H7 (cell line): ENCODE measurements around the gene LPAR1. TPM values are rescaled to one million over a fixed set of nuclear protein-coding genes. Genes with fewer than 3 reads are reported as not detected.

Experiments
- DNase-seq: peaks from one replicate; pipeline ENCODE4 v3.0.0; 2012
- H3K27me3 ChIP-seq: 2 replicates; pipeline ENCODE4 v1.6.0; 2011; ENCODE audit warnings: mild to moderate bottlenecking, low read length; ENCODE audit not compliant: control insufficient read depth, insufficient read depth
- H3K36me3 ChIP-seq: replicated peaks from 2 replicates; pipeline ENCODE4 v1.5.1; 2011; ENCODE audit warnings: low read length; ENCODE audit not compliant: control insufficient read depth, insufficient read depth
- H3K4me3 ChIP-seq: 2 replicates; pipeline ENCODE4 v1.5.1; 2011; ENCODE audit warnings: low read depth, mild to moderate bottlenecking, control low read depth, low read length, moderate library complexity; ENCODE audit not compliant: insufficient read depth
- total RNA-seq: library from RNA; depleted of rRNA; stranded (reverse); fragments of >200 nt; shearing (Covaris generic); gene quantifications from 2 replicates; pipeline ENCODE4 v1.2.3, GENCODE V29; 2014

The LPAR1 gene
- total RNA-seq, 1 experiment from 2014 or later: 7.1 TPM

GRCh38 chr9:110969971-110970386, 68.3 kb downstream of the LPAR1 start:
- no peak overlapping the region for H3K4me3 ChIP-seq
- no peaks in the 10 kb centered on the region for H3K27me3 ChIP-seq
- H3K36me3 ChIP-seq: no peaks in the 10 kb centered on the region
- DNase-seq: no peak

- Histone ChIP-seq H3K36me3 (no peaks in the 10 kb centered on the region), H3K4me3 (no peak overlapping the region), H3K27me3 (no peaks in the 10 kb centered on the region)
- DNase-seq: no peak
Measured at GRCh38 chr9:110968096-110968495, 70.2 kb downstream of the LPAR1 start.

GRCh38 chr9:110967196-110967595, 71.1 kb downstream of the LPAR1 start:
- Histone ChIP-seq H3K4me3 (no peak overlapping the region), H3K27me3 (no peaks in the 10 kb centered on the region), H3K36me3 (no peaks in the 10 kb centered on the region)
- no peak for DNase-seq

- Histone ChIP-seq H3K27me3 (no peaks in the 10 kb centered on the region), H3K36me3 (no peaks in the 10 kb centered on the region), H3K4me3 (no peak overlapping the region)
- no peak for DNase-seq
Measured at GRCh38 chr9:110960288-110960687, 78.0 kb downstream of the LPAR1 start.

- no peak for DNase-seq
- Histone ChIP-seq H3K4me3 (no peak overlapping the region), H3K36me3 (no peaks in the 10 kb centered on the region), H3K27me3 (no peaks in the 10 kb centered on the region)
Measured at GRCh38 chr9:110958847-110959246, 79.4 kb downstream of the LPAR1 start.

- Histone ChIP-seq H3K27me3 (no peaks in the 10 kb centered on the region), H3K4me3 (no peak overlapping the region), H3K36me3 (no peaks in the 10 kb centered on the region)
- DNase-seq: no peak
Measured at GRCh38 chr9:110954822-110955291, 83.4 kb downstream of the LPAR1 start.

GRCh38 chr9:110952540-110952859, 85.8 kb downstream of the LPAR1 start:
- Histone ChIP-seq H3K4me3 (no peak overlapping the region), H3K36me3 (no peaks in the 10 kb centered on the region), H3K27me3 (no peaks in the 10 kb centered on the region)
- DNase-seq: no peak

GRCh38 chr9:110951805-110952539, 86.3 kb downstream of the LPAR1 start:
- no peak for DNase-seq
- Histone ChIP-seq H3K4me3 (no peak overlapping the region), H3K36me3 (no peaks in the 10 kb centered on the region), H3K27me3 (no peaks in the 10 kb centered on the region)

GRCh38 chr9:110950041-110950645, 88.1 kb downstream of the LPAR1 start:
- no peaks in the 10 kb centered on the region for H3K36me3 ChIP-seq
- H3K4me3 ChIP-seq: no peak overlapping the region
- no peaks in the 10 kb centered on the region for H3K27me3 ChIP-seq
- no peak for DNase-seq

GRCh38 chr9:110949081-110949480, 89.2 kb downstream of the LPAR1 start:
- no peaks in the 10 kb centered on the region for H3K36me3 ChIP-seq
- no peak for DNase-seq
- H3K27me3 ChIP-seq: no peaks in the 10 kb centered on the region
- no peak overlapping the region for H3K4me3 ChIP-seq

GRCh38 chr9:110947491-110948044, 90.7 kb downstream of the LPAR1 start:
- Histone ChIP-seq H3K36me3 (no peaks in the 10 kb centered on the region), H3K27me3 (no peaks in the 10 kb centered on the region), H3K4me3 (no peak overlapping the region)
- no peak for DNase-seq

- Histone ChIP-seq H3K27me3 (no peaks in the 10 kb centered on the region), H3K4me3 (no peak overlapping the region), H3K36me3 (no peaks in the 10 kb centered on the region)
- DNase-seq: no peak
Measured at GRCh38 chr9:110942522-110942921, 95.7 kb downstream of the LPAR1 start.

- H3K4me3 ChIP-seq: no peak overlapping the region
Measured at GRCh38 chr9:110940951-110941557, 97.2 kb downstream of the LPAR1 start.

GRCh38 chr9:110939573-110939972, 98.7 kb downstream of the LPAR1 start:
- Histone ChIP-seq H3K4me3 (no peak overlapping the region), H3K36me3 (no peaks in the 10 kb centered on the region), H3K27me3 (no peaks in the 10 kb centered on the region)
- DNase-seq: no peak

More at GRCh38 chr9:110940951-110941557, 97.2 kb downstream of the LPAR1 start:
- Histone ChIP-seq H3K27me3 (no peaks in the 10 kb centered on the region), H3K36me3 (no peaks in the 10 kb centered on the region)
- DNase-seq: no peak

- DNase-seq: no peak
- Histone ChIP-seq H3K36me3 (no peaks in the 10 kb centered on the region), H3K4me3 (no peak overlapping the region), H3K27me3 (no peaks in the 10 kb centered on the region)
Measured at GRCh38 chr9:110939047-110939446, 99.2 kb downstream of the LPAR1 start.
